Endothelial cell of umbilical vein (primary cell): ENCODE measurements around the gene STRBP.

Source experiments
- EZH2 ChIP-seq: IDR thresholded peaks from 2 replicates; pipeline ENCODE4 v1.6.1; 2012; ENCODE audit warnings: borderline replicate concordance, low read depth, mild to moderate bottlenecking, moderate library complexity, low read length, inconsistent platforms; ENCODE audit not compliant: severe bottlenecking
- GATA2 ChIP-seq: IDR thresholded peaks from 2 replicates; pipeline ENCODE4 v1.7.0; 2011; ENCODE audit warnings: low read depth, mild to moderate bottlenecking, moderate library complexity, mixed read lengths, low read length; ENCODE audit not compliant: insufficient read length, insufficient read depth
- POLR2A ChIP-seq: IDR thresholded peaks from 2 replicates; pipeline ENCODE4 v1.6.1; 2012; ENCODE audit warnings: low read depth, mild to moderate bottlenecking, control low read depth, low read length
- TF ChIP-seq, protein P1 (sequence below): IDR thresholded peaks from 2 replicates; pipeline ENCODE4 v1.6.1; 2011; ENCODE audit not compliant: insufficient read depth, insufficient read length
- TF ChIP-seq, protein P2 (sequence below), 2 donors: IDR thresholded peaks; 1 replicate in 1 of 2; 2 replicates in 1 of 2; pipeline ENCODE4 v1.5.1; 2011; ENCODE audit warnings: low read length in 2 of 2, mild to moderate bottlenecking in 2 of 2, moderate library complexity in 2 of 2, control low read depth in 1 of 2, inconsistent platforms in 1 of 2, low read depth in 1 of 2; ENCODE audit not compliant: insufficient read depth in 1 of 2; ENCODE audit errors: extremely low read depth in 1 of 2

DNA sequence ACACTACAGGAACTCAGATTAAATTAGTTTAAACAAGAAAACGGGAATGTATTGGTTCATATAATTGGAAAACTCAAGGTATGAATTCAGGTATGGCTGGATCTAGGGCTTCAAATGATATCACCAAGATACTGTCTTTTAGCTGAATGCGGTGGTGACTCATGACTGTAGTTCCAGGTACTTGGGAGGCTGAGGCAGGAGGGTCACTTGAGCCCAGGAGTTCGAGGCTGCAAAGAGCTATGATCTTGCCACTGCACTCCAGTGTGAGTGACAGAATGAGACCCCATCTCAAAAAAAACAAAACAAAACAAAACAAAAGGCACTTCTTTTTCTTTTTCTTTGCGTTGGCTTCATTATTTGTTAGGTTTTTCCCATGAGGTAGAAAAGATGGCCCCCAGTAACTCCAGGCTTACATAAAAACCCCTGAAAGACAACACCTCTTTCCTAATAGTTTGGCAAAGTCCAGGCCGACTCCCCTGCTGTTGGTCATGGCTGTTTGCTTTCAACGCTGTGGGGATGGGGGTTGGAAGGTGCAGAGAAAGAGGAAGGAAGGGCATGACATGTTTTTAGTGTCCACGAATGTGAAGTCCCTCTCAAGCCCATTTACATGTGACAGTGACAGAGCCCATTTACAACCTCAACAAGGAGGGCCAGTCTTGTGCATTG, 47.8 kb upstream of the STRBP start:
- TF ChIP-seq GATA2 (no peak), POLR2A (no peak), EZH2 (no peak)
- TF ChIP-seq, protein P1, sequence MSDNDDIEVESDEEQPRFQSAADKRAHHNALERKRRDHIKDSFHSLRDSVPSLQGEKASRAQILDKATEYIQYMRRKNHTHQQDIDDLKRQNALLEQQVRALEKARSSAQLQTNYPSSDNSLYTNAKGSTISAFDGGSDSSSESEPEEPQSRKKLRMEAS: no peak
- TF ChIP-seq, protein P2, sequence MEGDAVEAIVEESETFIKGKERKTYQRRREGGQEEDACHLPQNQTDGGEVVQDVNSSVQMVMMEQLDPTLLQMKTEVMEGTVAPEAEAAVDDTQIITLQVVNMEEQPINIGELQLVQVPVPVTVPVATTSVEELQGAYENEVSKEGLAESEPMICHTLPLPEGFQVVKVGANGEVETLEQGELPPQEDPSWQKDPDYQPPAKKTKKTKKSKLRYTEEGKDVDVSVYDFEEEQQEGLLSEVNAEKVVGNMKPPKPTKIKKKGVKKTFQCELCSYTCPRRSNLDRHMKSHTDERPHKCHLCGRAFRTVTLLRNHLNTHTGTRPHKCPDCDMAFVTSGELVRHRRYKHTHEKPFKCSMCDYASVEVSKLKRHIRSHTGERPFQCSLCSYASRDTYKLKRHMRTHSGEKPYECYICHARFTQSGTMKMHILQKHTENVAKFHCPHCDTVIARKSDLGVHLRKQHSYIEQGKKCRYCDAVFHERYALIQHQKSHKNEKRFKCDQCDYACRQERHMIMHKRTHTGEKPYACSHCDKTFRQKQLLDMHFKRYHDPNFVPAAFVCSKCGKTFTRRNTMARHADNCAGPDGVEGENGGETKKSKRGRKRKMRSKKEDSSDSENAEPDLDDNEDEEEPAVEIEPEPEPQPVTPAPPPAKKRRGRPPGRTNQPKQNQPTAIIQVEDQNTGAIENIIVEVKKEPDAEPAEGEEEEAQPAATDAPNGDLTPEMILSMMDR (IDR thresholded peaks at IDR 0.05; ENCODE audit: extremely low read depth in 1 of 2, insufficient read depth in 1 of 2, low read depth in 1 of 2, low read length in 2 of 2): no peak
